IPS DF 6.9 (cell line): Measurements from ENCODE around the gene TDRKH.

ENCODE experiments used
- DNase-seq: peaks from one replicate; pipeline ENCODE4 v3.0.0-alpha.2; 2013; ENCODE audit warnings: low read depth, low spot score
- H3K27ac ChIP-seq: one replicate; pipeline ENCODE4 v1.5.1; 2013; ENCODE audit warnings: low read length, control low read depth
- H3K27me3 ChIP-seq: 2 replicates; pipeline ENCODE4 v1.6.1; 2013; ENCODE audit warnings: mild to moderate bottlenecking, low read length; ENCODE audit not compliant: control insufficient read depth, insufficient read depth
- H3K36me3 ChIP-seq: 2 replicates; pipeline ENCODE4 v1.6.1; 2013; ENCODE audit warnings: low read length; ENCODE audit not compliant: control insufficient read depth, insufficient read depth
- H3K4me1 ChIP-seq: 2 replicates; pipeline ENCODE4 v1.6.1; 2013; ENCODE audit warnings: low read length; ENCODE audit not compliant: control insufficient read depth, insufficient read depth
- H3K4me3 ChIP-seq: 2 replicates; pipeline ENCODE4 v1.5.1; 2013; ENCODE audit warnings: mild to moderate bottlenecking, low read length
- H3K9me3 ChIP-seq: 2 replicates; pipeline ENCODE4 v1.6.1; 2013; ENCODE audit warnings: low read length, inconsistent platforms; ENCODE audit not compliant: control insufficient read depth, insufficient read depth
- WGBS: extraction: QIAGEN DNeasy Blood & Tissue Kit; methylation state at CpG from one replicate; pipeline ENCODE4 v1.1.7; 2013; ENCODE audit warnings: mixed read lengths, missing lambda C conversion rate; ENCODE audit not compliant: insufficient read length, insufficient coverage; 5-methylcytosine and 5-hydroxymethylcytosine counted together

TDRKH gene

DNA sequence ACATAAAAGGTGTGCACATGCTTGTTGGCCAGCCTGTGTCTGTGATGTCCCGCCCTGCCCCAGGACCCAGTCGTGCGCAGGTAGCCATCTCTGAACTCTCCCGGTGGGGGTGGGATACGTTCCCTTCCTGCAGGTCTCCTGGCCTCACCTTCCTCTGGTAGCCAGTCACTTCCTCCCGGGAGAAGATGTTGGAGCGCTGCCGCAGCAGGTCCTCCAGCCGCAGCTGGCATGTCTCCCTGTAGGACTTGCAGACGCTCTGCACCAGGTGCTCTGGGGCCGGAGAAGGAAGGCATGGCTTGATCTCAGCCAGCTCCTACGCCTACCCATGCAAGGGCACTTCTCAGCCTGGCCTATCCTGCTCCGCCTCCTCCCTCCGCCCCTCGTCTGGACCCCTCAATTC lies 24.1 kb upstream of the TDRKH start:
- no peaks in the 10 kb centered on the region for H3K9me3 ChIP-seq
- no peak for DNase-seq
- WGBS = no CpG with 5 or more reads among the region's 15 CpGs

GRCh38 chr1:151813271-151813977 lies 23.1 kb upstream of the TDRKH start:
- H3K27me3 ChIP-seq = no peaks in the 10 kb centered on the region
- H3K36me3 ChIP-seq = no peaks in the 10 kb centered on the region
- no CpG with 5 or more reads among the region's 12 CpGs for WGBS
- no peak overlapping the region for H3K4me3 ChIP-seq
- no peak for DNase-seq
- no peaks in the 10 kb centered on the region for H3K9me3 ChIP-seq
- H3K27ac ChIP-seq = no peak overlapping the region
- no peaks in the 10 kb centered on the region for H3K4me1 ChIP-seq

More for the DNA sequence above, 24.1 kb upstream of the TDRKH start:
- Histone ChIP-seq H3K4me3 (no peak overlapping the region), H3K36me3 (no peaks in the 10 kb centered on the region), H3K4me1 (no peaks in the 10 kb centered on the region), H3K27ac (no peak overlapping the region), H3K27me3 (no peaks in the 10 kb centered on the region)

DNA sequence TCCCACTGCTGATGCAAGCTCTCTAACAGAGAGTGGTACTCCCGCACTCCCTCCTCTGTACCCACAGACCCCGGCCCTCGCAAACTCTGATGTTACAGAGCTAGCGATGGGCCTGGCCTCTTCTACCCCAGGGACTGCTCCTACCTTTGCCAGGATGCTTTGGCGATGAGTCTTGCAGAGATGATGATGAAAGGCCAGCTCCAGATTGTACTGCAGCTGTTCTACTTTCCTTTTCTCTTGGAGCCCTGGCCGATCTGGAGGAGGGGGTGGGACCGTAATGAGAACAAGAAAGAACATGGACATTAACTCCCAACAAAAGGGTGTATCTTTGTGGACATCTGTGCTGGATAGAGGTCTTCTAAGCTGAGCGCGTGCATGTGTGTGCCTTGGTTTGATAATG lies 20.9 kb upstream of the TDRKH start:
- Histone ChIP-seq H3K4me1 (no peaks in the 10 kb centered on the region), H3K27ac (no peak overlapping the region), H3K27me3 (no peaks in the 10 kb centered on the region), H3K36me3 (no peaks in the 10 kb centered on the region), H3K9me3 (no peaks in the 10 kb centered on the region), H3K4me3 (no peak overlapping the region)
- DNase-seq = no peak
- WGBS = no CpG with 5 or more reads among the region's 9 CpGs

- Histone ChIP-seq H3K27me3 (no peaks in the 10 kb centered on the region), H3K4me1 (no peaks in the 10 kb centered on the region), H3K4me3 (no peak overlapping the region), H3K9me3 (no peaks in the 10 kb centered on the region), H3K27ac (no peak overlapping the region), H3K36me3 (no peaks in the 10 kb centered on the region)
- no peak for DNase-seq
- WGBS = no CpG with 5 or more reads among the region's 1 CpG
Observed at GRCh38 chr1:151809985-151810556, 19.8 kb upstream of the TDRKH start.

DNA sequence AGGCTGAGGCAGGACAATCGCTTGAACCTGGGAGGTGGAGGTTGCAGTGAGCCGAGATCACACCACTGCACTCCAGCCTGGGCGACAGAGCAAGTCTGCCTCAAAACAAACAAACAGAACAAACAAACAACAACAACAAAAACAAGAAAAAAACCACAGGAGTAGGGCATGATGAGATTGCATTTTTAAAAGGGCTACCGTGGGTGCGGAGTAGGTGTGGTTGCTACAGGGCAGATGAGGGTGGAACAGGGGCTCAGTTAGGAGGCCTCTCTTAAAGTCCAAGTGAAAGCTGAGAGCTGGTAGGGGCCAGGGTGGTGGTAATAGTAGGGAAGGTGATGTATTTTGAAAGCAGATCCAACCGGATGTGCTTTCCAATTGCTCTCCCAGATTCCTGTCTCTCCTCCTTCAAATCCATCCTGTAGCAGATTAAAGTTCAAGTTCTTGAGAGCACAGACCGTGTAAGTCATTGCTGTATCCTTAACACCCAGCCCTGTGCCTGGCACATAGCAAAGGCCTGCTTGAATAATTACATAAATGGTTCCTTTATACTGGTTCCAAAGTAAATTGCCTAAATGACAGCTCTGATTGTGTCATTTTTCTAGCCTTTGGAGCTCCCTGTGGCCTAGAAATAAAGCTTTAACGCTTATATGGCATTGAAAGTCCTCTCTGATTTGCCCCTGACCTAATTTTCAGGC lies 19.1 kb upstream of the TDRKH start:
- Histone ChIP-seq H3K27me3 (no peaks in the 10 kb centered on the region), H3K9me3 (no peaks in the 10 kb centered on the region), H3K4me3 (no peak overlapping the region), H3K27ac (no peak overlapping the region), H3K36me3 (no peaks in the 10 kb centered on the region), H3K4me1 (no peaks in the 10 kb centered on the region)
- WGBS = no CpG with 5 or more reads among the region's 8 CpGs
- no peak for DNase-seq

GRCh38 chr1:151807766-151808165 lies 17.5 kb upstream of the TDRKH start:
- H3K36me3 ChIP-seq = no peaks in the 10 kb centered on the region
- WGBS = no CpG with 5 or more reads among the region's 1 CpG
- no peaks in the 10 kb centered on the region for H3K9me3 ChIP-seq
- H3K4me3 ChIP-seq = no peak overlapping the region
- no peaks in the 10 kb centered on the region for H3K27me3 ChIP-seq
- H3K4me1 ChIP-seq = no peaks in the 10 kb centered on the region
- DNase-seq = no peak
- no peak overlapping the region for H3K27ac ChIP-seq

- Histone ChIP-seq H3K36me3 (no peaks in the 10 kb centered on the region), H3K4me3 (no peak overlapping the region), H3K27me3 (no peaks in the 10 kb centered on the region), H3K27ac (no peak overlapping the region), H3K4me1 (no peaks in the 10 kb centered on the region), H3K9me3 (no peaks in the 10 kb centered on the region)
- WGBS = no CpG with 5 or more reads among the region's 5 CpGs
- DNase-seq = no peak
Observed at GRCh38 chr1:151807131-151807530, 16.8 kb upstream of the TDRKH start.

DNA sequence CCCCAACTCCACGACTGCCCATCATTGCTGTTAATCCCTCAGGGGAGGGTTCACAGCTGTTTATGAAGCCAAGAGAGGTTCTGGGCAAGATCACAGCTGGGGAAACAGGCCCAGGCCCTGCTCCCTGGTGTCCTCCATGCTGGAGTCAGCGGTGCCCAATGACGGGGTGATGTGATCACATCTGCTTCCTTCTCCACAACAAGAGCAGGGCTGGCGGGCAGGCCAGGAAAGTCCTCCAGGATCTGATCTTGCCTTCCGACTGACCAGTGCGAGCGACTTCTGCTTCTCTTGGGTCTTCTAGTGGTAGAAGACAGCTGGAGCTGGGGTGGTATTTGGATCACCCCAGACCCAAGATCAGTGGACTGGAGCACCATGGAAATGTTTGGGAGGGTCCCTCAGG lies 15.9 kb upstream of the TDRKH start:
- WGBS = no CpG with 5 or more reads among the region's 7 CpGs
- no peaks in the 10 kb centered on the region for H3K27me3 ChIP-seq

GRCh38 chr1:151805066-151805820 lies 14.9 kb upstream of the TDRKH start, which contains the start of gene LINGO4:
Gene LINGO4 (minus strand): TSS chr1:151805419. CDS start chr1:151802704, 2,715 bp downstream.
- H3K27me3 ChIP-seq = no peaks in the 10 kb centered on the region
- no peak within 1 kb of the TSS for H3K27ac ChIP-seq
- no CpG with 5 or more reads among the region's 12 CpGs for WGBS
- no peaks in the 10 kb centered on the region for H3K9me3 ChIP-seq
- H3K4me3 ChIP-seq = no peak within 1 kb of the TSS
- no peak for DNase-seq
- H3K4me1 ChIP-seq = no peaks in the 10 kb centered on the region; the same call in 1 of the 2 replicates
- no peaks in the 10 kb centered on the region for H3K36me3 ChIP-seq

More for the DNA sequence above, 15.9 kb upstream of the TDRKH start:
- Histone ChIP-seq H3K4me3 (no peak overlapping the region), H3K36me3 (no peaks in the 10 kb centered on the region), H3K27ac (no peak overlapping the region), H3K9me3 (no peaks in the 10 kb centered on the region), H3K4me1 (no peaks in the 10 kb centered on the region)
- DNase-seq = no peak

GRCh38 chr1:151803915-151804314 lies 13.6 kb upstream of the TDRKH start:
- no peaks in the 10 kb centered on the region for H3K9me3 ChIP-seq
- no CpG with 5 or more reads among the region's 3 CpGs for WGBS
- H3K27me3 ChIP-seq = no peaks in the 10 kb centered on the region
- no peaks in the 10 kb centered on the region; the same call in 1 of the 2 replicates for H3K4me1 ChIP-seq
- H3K36me3 ChIP-seq = no peaks in the 10 kb centered on the region
- H3K4me3 ChIP-seq = no peak overlapping the region
- no peak for DNase-seq
- H3K27ac ChIP-seq = no peak overlapping the region
